SU-DHL-6 (cell line): ENCODE measurements around the gene RELA.

Experiments used
- EZH2phosphoT487 ChIP-seq: fragments of 200-600 bp; sonication (generic), shearing (Covaris generic); conservative IDR thresholded peaks from 2 replicates; pipeline ENCODE4 v1.6.1; 2018; ENCODE audit warnings: mild to moderate bottlenecking, antibody characterized with exemption, low read length, moderate library complexity, mixed read lengths
- TF ChIP-seq, protein P1 (sequence below): fragments of 200-600 bp; sonication (generic); IDR thresholded peaks from one replicate; pipeline ENCODE4 v1.5.1; 2017; ENCODE audit warnings: antibody characterized with exemption, mild to moderate bottlenecking, low read length, moderate library complexity; ENCODE audit not compliant: insufficient read depth, poor library complexity, severe bottlenecking

DNA sequence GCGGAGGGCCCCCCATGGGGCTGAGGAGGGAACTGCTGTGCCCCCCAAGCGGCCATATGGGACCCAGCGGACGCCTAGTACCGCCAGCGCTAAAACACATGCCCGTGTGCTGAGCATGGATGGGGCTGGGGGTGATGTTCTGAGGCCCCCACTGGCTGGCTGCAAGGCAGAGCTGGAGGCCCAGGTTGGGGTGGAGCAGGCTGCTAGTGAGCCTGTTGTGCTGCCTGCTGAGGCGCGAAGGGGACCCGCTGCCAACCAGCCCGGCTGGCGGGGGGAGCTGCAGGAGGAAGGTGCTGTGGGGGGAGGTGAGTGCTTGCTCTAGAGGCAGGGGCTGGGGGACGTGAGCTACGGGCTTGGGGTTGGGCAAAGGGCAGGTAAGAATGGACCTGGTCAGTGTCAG is 44.0 kb downstream of the RELA start:
- TF ChIP-seq, protein P1, sequence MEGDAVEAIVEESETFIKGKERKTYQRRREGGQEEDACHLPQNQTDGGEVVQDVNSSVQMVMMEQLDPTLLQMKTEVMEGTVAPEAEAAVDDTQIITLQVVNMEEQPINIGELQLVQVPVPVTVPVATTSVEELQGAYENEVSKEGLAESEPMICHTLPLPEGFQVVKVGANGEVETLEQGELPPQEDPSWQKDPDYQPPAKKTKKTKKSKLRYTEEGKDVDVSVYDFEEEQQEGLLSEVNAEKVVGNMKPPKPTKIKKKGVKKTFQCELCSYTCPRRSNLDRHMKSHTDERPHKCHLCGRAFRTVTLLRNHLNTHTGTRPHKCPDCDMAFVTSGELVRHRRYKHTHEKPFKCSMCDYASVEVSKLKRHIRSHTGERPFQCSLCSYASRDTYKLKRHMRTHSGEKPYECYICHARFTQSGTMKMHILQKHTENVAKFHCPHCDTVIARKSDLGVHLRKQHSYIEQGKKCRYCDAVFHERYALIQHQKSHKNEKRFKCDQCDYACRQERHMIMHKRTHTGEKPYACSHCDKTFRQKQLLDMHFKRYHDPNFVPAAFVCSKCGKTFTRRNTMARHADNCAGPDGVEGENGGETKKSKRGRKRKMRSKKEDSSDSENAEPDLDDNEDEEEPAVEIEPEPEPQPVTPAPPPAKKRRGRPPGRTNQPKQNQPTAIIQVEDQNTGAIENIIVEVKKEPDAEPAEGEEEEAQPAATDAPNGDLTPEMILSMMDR, result no peak
- no peak for TF ChIP-seq EZH2phosphoT487
